ENCODE results near the gene PLS1. TPM values are rescaled to one million over a fixed set of nuclear protein-coding genes. Genes with fewer than 3 reads are reported as not detected.

The PLS1 gene
- polyA plus RNA-seq, 2 of the 4 experiments (the other 2 are of a cell fraction) = 18.5 to 78.1 TPM

DNA sequence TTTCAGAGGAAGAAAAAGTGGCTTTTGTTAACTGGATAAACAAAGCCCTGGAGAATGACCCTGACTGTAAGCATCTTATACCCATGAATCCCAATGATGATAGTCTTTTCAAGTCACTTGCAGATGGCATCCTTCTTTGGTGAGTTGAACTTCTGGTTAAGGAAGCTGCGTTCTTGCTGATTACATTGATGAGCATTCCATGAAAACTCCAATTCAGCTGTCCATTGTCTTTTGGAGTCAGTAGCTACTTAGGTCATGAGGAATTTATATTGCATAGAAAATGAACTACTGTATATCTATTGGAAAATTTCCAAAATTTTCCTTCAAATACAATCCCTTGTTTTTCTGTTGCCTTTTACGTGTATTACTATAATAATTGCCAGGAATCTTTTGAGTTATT is 80.0 kb downstream of the PLS1 start:
- CTCF ChIA-PET = interaction anchor here (1.0 to 1.5 kb wide), 2 partner anchors 53 to 89 kb away, joined by 3 to 4 read pairs; no protein-coding TSS in a partner anchor
- no peaks in the 10 kb centered on the region for H3K4me1 ChIP-seq
- POLR2A ChIA-PET = no interaction called here
- ATAC-seq (no peak), FAIRE-seq (no peak), DNase-seq (ENCODE audit: low read depth in 1 of 2, low spot score in 1 of 2) (no peak)
- 90% methylated on average over 2 of the region's 2 CpGs for WGBS (ENCODE audit: missing lambda C conversion rate)
- TF ChIP-seq ZC3H11A (IDR thresholded peaks at IDR 0.05) (no peak), BCL3 (IDR thresholded peaks at IDR 0.05) (no peak), HOXB5 (CRISPR knock-in tag; IDR thresholded peaks at IDR 0.05) (no peak), SREBF2 (IDR thresholded peaks at IDR 0.05) (no peak)
- H3K4me3 ChIP-seq = no peak overlapping the region
- H3K9me3 ChIP-seq = no peaks in the 10 kb centered on the region
- H3K27ac ChIP-seq = no peak overlapping the region
- no peak overlapping the region for H3K4me2 ChIP-seq

DNA sequence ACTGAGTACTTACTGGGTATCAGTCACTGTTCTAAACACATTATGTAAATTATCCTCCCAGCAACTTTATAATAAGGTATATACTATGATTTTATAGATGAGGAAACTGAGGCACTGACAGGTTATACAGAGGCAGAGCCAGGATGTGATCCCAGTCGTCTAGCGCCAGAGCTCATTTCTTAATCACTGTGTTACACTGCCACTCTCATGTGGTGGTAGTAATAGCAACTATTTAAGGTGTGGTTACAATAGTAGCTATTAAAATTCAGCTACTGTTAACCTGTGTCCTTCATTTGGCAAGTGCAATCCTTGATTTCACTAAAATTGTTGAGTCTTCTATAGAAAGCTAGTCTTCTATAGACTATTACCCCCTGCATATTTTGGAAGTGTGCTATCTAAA is 84.5 kb downstream of the PLS1 start:
- Histone ChIP-seq H3K27ac (no peak overlapping the region), H3K9me3 (no peaks in the 10 kb centered on the region), H3K4me1 (no peaks in the 10 kb centered on the region), H3K4me2 (no peak overlapping the region), H3K4me3 (no peak overlapping the region)
- POLR2A ChIA-PET = no interaction called here
- peak in 1 of 2 experiments; percentile 76; a peak in 3 of 6 replicates for ATAC-seq
- DNase-seq (ENCODE audit: low read depth in 1 of 2, low spot score in 1 of 2) = peak; percentile 8 to 42
- CTCF ChIA-PET = interaction anchor here (1.0 to 2.2 kb wide), 8 partner anchors 11 to 98 kb away, joined by 3 to 9 read pairs (median 4); no protein-coding TSS in a partner anchor
- WGBS (ENCODE audit: missing lambda C conversion rate) = 77% methylated on average over 2 of the region's 2 CpGs
- TF ChIP-seq FOSB (CRISPR knock-in tag; IDR thresholded peaks at IDR 0.05) = no peak
- no peak for TF ChIP-seq BCL3 (IDR thresholded peaks at IDR 0.05)
- TF ChIP-seq CTCF (IDR thresholded peaks at IDR 0.05) = peak; percentile 47
- TF ChIP-seq FOXS1 (CRISPR knock-in tag; IDR thresholded peaks at IDR 0.05) = no peak
- peak; percentile 65 for TF ChIP-seq SMC3 (IDR thresholded peaks at IDR 0.05)
- TF ChIP-seq RAD21 (conservative IDR thresholded peaks at IDR 0.05 in 1 of 2, IDR thresholded peaks at IDR 0.05 in 1 of 2) = peak; percentile 63 to 67
- no peak for FAIRE-seq

DNA sequence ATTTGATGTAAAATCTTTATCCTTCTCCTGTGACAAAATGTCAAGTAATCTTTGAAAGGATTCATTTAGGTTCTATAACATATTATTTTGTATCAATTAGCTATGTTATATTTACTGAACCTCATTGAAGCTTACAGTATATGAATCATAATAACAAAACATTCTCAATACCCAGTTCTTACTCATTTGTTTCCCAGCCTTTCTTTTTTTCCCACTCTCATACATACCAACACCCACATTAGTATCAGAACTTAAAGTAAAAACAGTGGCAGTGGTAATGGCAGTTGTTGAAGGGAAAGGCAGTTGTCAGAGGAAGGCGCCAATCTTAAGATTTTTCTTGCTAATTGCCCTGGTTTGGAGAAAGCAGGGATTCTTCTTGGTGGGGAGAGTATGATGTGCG is 94.4 kb downstream of the PLS1 start:
- FAIRE-seq = no peak
- TF ChIP-seq POLR2AphosphoS2 (conservative IDR thresholded peaks at IDR 0.05; ENCODE audit: low read length) = no peak
- TF ChIP-seq PBX3 (IDR thresholded peaks at IDR 0.05) = no peak
- TF ChIP-seq TP53 (CRISPR knock-in tag; IDR thresholded peaks at IDR 0.05) = no peak
- TF ChIP-seq ZSCAN20 (CRISPR knock-in tag; IDR thresholded peaks at IDR 0.05) = no peak
- no peak for TF ChIP-seq HOXA7 (CRISPR knock-in tag; IDR thresholded peaks at IDR 0.05)
- TF ChIP-seq ELK1 (IDR thresholded peaks at IDR 0.05; ENCODE audit: low read depth, low read length) = no peak
- no peak for TF ChIP-seq RFX5 (IDR thresholded peaks at IDR 0.05)
- no peak for TF ChIP-seq CEBPB (IDR thresholded peaks at IDR 0.05)
- no peak for TF ChIP-seq POLR2A (IDR thresholded peaks at IDR 0.05; ENCODE audit: low read length)
- no peak for TF ChIP-seq ZC3H11A (IDR thresholded peaks at IDR 0.05)
- no peak for TF ChIP-seq KDM5A (IDR thresholded peaks at IDR 0.05)
- no peak for TF ChIP-seq SREBF2 (IDR thresholded peaks at IDR 0.05)
- no peak for TF ChIP-seq FOSL2 (IDR thresholded peaks at IDR 0.05)
- TF ChIP-seq FOSL2 (CRISPR knock-in tag; IDR thresholded peaks at IDR 0.05) = no peak
- TF ChIP-seq CBX8 (IDR thresholded peaks at IDR 0.05) = no peak
- TF ChIP-seq GATA3 (IDR thresholded peaks at IDR 0.05; ENCODE audit: borderline replicate concordance) = no peak
- no peak for TF ChIP-seq ZFP36 (IDR thresholded peaks at IDR 0.05; ENCODE audit: borderline replicate concordance, partially characterized antibody)
- no peak for TF ChIP-seq HOXB13 (CRISPR knock-in tag; IDR thresholded peaks at IDR 0.05; ENCODE audit: low read depth)
- no peak for TF ChIP-seq MYC (IDR thresholded peaks at IDR 0.05; ENCODE audit: borderline replicate concordance, low read length)
- no peak for TF ChIP-seq TFCP2L1 (CRISPR knock-in tag; IDR thresholded peaks at IDR 0.05)
- no peak for TF ChIP-seq RNF2 (IDR thresholded peaks at IDR 0.05; ENCODE audit: borderline replicate concordance, low read depth)
- no peak for DNase-seq (ENCODE audit: low read depth in 1 of 2, low spot score in 1 of 2)
- H3K4me3 ChIP-seq = no peak overlapping the region
- CTCF ChIA-PET = interaction anchor here (2.7 kb wide), 1 partner anchor 104 kb away, joined by 7 read pairs; no protein-coding TSS in a partner anchor
- no peaks in the 10 kb centered on the region for H3K9me3 ChIP-seq
- no peak for ATAC-seq
- H3K27ac ChIP-seq = no peak overlapping the region
- H3K4me1 ChIP-seq = no peaks in the 10 kb centered on the region
- POLR2A ChIA-PET = no interaction called here
- WGBS (ENCODE audit: missing lambda C conversion rate) = 96% methylated on average over 2 of the region's 2 CpGs
- no peak overlapping the region for H3K4me2 ChIP-seq
